ENCODE data around the gene TF.

Gene TF

GRCh38 chr3:133827684-133828083, 81.5 kb downstream of the TF start:
- Mint-ChIP-seq H3K27ac (no peak overlapping the region), H3K4me3 (no peak overlapping the region), H3K4me1 (no peaks in the 10 kb centered on the region), H3K27me3 (ENCODE audit: low read depth) (no peaks in the 10 kb centered on the region), H3K36me3 (ENCODE audit: low read depth) (peaks cover 28% of the 10 kb centered on the region), H3K9me3 (no peaks in the 10 kb centered on the region)
- TF ChIP-seq CTCF (IDR thresholded peaks at IDR 0.05; ENCODE audit: unreplicated experiment in 3 of 3): no peak

- no peaks in the 10 kb centered on the region for H3K4me1 Mint-ChIP-seq
Measured at GRCh38 chr3:133828576-133829309, 82.5 kb downstream of the TF start.

GRCh38 chr3:133829310-133829707, 83.1 kb downstream of the TF start:
- H3K9me3 Mint-ChIP-seq: no peaks in the 10 kb centered on the region
- H3K27me3 Mint-ChIP-seq (ENCODE audit: low read depth): no peaks in the 10 kb centered on the region
- H3K4me1 Mint-ChIP-seq: no peaks in the 10 kb centered on the region
- no peak overlapping the region for H3K27ac Mint-ChIP-seq
- H3K4me3 Mint-ChIP-seq: no peak overlapping the region
- peaks cover 13% of the 10 kb centered on the region for H3K36me3 Mint-ChIP-seq (ENCODE audit: low read depth)
- no peak for TF ChIP-seq CTCF (IDR thresholded peaks at IDR 0.05; ENCODE audit: unreplicated experiment in 3 of 3)

More at GRCh38 chr3:133828576-133829309, 82.5 kb downstream of the TF start:
- no peak overlapping the region for H3K4me3 Mint-ChIP-seq
- H3K9me3 Mint-ChIP-seq: no peaks in the 10 kb centered on the region
- H3K36me3 Mint-ChIP-seq (ENCODE audit: low read depth): peaks cover 18% of the 10 kb centered on the region
- no peak for TF ChIP-seq CTCF (IDR thresholded peaks at IDR 0.05; ENCODE audit: unreplicated experiment in 3 of 3)
- no peak overlapping the region for H3K27ac Mint-ChIP-seq
- no peaks in the 10 kb centered on the region for H3K27me3 Mint-ChIP-seq (ENCODE audit: low read depth)

GRCh38 chr3:133830071-133830470, 83.9 kb downstream of the TF start:
- H3K27ac Mint-ChIP-seq: no peak overlapping the region
- no peaks in the 10 kb centered on the region for H3K27me3 Mint-ChIP-seq (ENCODE audit: low read depth)
- H3K9me3 Mint-ChIP-seq: no peaks in the 10 kb centered on the region
- H3K4me1 Mint-ChIP-seq: no peaks in the 10 kb centered on the region
- H3K4me3 Mint-ChIP-seq: no peak overlapping the region
- H3K36me3 Mint-ChIP-seq (ENCODE audit: low read depth): peaks cover 11% of the 10 kb centered on the region
- no peak for TF ChIP-seq CTCF (IDR thresholded peaks at IDR 0.05; ENCODE audit: unreplicated experiment in 3 of 3)

GRCh38 chr3:133831966-133832801, 86.0 kb downstream of the TF start:
- no peak overlapping the region for H3K4me3 Mint-ChIP-seq
- no peak for TF ChIP-seq CTCF (IDR thresholded peaks at IDR 0.05; ENCODE audit: unreplicated experiment in 3 of 3)
- H3K27ac Mint-ChIP-seq: no peak overlapping the region

More at GRCh38 chr3:133831966-133832801, 86.0 kb downstream of the TF start:
- Mint-ChIP-seq H3K27me3 (ENCODE audit: low read depth) (no peaks in the 10 kb centered on the region), H3K9me3 (no peaks in the 10 kb centered on the region), H3K36me3 (ENCODE audit: low read depth) (no peaks in the 10 kb centered on the region), H3K4me1 (no peaks in the 10 kb centered on the region)

Data from nephron (organoid).